ENCODE results near the gene CELSR3. TPM values are rescaled to one million over a fixed set of nuclear protein-coding genes. Genes with fewer than 3 reads are reported as not detected.
A peak's percentile ranks its signal among the peaks of the same experiment; 100 is the strongest.

Gene CELSR3
- total RNA-seq, 1 donor from 2014 or later, result 0.35 TPM

DNA sequence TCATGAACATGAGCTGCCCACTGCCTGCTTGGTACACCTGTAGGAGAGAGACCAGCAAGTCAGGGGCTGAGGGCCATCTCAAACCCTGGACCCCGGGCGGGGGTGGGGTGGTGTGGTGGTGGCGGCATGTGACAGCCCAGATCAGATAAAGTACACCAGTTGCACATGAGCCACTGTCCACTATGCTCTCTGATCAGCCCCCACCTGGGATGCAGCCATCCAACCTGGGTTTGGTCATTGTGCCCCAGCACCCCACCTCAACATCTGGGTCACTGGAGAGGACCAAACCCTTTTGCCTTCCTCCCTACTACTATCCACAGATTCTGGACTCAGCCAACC lies 26.0 kb upstream of the CELSR3 start:
- DNase-seq, result no peak
- no peak for ATAC-seq
- intact Hi-C loops (cut with micrococcal nuclease), result no loop called here

DNA sequence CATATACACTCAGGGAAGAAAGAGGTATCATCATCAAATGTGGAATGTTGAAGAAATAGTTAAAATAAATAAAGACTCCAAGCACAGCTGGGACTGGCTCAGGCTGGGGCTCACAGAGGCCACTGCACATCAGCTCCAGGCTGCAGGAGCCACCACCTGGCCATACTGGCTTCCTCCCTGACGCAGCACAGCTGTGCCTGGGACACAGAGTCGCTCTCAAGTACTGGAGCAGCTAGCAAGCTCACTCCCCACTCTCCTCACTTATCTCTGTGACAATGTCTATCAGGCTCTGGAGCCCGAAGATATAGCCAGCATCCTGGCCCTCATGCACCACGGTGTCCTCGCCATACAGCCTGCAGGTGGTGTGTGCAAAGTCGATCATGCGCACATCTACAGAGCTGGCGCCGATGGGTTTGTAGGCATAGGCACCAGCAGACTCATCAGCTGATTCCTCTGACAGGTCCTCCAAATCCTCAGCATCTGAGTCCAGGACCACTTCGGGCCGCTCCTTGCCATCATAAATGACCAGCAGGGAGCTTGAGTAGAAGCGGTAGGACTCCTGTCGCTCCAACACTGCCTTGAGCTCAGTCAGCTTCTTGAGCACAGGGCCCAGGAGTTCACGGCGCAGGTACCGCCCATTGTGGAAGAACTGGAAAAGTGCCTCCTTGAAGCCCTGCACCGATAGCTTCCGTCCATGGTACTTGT lies 25.5 kb upstream of the CELSR3 start:
- intact Hi-C loops (cut with micrococcal nuclease), result no loop called here
- no peak for DNase-seq
- ATAC-seq, result no peak

DNA sequence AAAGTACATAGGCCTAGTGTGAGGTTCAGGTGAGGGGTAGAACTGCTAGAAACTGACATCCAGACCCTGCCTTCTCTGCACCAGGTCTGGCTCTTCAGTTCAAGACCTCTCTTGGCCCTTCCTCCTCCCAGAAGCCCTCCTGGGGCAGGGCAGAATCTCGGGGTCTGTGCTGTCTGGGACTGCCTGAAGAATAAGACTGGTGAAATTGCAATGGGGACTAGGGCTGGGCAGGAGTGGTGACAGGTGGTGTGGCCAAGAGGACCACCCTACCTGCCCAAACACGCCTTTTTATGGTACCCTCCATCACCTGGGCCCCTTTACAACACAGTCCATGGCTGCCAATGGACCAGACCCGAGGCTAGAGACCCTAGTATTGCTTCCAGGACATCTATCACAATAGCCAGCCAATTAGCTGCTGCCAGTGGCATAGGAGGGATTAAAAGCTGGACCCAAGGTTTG lies 24.6 kb upstream of the CELSR3 start:
- intact Hi-C loops (cut with micrococcal nuclease), result no loop called here
- DNase-seq (no peak), ATAC-seq (no peak)

DNA sequence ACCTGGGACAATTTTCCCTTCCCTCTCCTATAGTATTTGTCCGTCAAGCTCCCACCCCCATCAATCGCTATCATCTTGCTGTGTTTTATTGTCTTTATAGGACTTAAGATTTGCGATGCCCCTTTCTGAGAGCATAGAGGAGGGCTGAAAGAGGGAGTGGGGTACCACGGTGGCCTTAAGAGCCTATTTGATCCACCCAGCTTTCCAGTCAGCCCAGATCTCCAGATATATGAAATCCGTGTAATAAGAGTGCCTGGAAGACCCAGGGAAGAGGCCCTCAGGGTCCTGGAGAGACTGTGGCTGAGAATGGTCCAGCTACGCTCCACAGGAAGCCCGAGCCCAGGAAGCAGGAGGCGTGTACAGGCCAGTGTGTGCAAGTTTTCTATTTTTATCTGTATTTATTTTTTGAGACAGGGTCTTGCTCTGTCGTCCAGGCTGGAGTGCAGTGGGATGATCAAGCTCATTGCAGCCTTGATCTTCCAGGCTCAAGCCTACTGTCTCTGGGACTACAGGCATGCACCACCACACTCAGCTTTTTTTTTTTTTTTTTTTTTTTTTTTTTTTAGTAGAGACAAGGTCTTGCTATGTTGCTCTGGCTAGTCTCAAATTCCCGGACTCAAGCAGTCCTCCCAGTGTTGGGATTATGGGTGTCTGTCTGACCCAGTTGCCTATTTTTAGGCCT lies 24.0 kb upstream of the CELSR3 start:
- ATAC-seq, result no peak

DNA sequence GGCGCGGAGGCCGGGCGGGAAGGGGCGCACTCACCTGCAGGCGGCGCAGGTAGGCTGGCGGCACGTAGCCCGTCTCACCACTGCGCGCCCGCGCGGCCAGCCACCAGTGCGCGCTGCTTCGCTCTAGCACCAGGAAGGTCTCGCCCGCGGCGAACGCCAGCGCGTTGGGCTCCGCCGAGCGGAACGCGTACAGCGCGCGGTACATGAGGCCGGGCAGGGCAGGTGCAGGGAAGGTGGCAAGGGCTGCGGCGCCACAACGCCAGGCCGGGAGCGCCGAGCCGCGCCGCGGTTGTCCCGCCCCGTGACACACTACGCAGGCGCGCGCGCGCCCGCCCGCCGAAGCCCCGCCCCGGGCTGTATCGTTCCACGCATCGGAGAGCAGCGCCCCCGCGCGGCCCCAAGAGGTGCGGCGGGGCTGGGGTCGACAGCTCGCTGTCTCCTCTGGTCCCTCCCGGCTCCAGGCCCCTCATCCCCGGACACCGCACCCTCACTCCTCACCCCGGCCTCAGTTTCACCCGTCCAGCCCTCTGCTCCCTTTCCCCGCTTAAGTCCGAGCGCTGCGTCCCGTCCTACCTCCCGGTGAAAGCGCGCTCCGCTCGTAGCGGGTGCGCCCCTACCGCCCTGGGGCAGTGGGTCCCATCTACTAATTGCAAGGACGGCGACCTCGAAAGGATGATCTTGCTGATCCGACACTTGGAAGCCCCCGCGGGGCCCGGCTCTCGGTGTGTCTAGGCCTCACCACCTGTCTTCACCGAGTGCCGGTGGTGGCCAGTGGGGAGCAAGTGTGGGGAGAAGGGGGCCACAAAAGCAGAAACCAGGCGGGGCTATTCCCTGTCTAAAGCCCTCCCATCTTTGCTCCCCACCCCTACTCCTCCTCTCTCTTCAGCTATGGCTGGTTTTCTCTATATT lies 23.2 kb upstream of the CELSR3 start, which contains the start of gene NCKIPSD:
TSS of gene NCKIPSD (minus strand) at position 313 of the 909 bp plus-strand sequence. CDS start at position 205, 108 bp downstream.
- intact Hi-C loops (cut with micrococcal nuclease), result no loop called here
- ATAC-seq (peak; percentile 92), DNase-seq (peak; percentile 97)

More for the DNA sequence above, 24.0 kb upstream of the CELSR3 start:
- DNase-seq, result no peak
- intact Hi-C loops (cut with micrococcal nuclease), result no loop called here

DNA sequence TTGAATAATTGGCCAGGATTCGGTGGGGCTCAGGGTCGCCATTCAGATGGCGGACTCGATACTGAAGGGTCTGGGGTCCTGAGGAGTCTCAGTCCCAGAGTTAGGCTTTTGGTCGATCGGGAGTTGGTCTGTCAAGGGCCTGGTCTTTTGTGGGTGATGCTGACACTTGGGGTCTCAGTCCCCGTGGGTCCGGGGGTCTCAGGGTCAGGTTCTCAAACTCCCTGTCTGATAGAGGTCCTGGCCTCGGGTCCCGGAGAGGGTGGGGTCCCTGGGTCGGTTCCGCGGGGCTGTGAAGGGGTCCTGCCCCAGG lies 22.6 kb upstream of the CELSR3 start:
- DNase-seq (no peak), ATAC-seq (no peak)
- intact Hi-C loops (cut with micrococcal nuclease), result no loop called here

DNA sequence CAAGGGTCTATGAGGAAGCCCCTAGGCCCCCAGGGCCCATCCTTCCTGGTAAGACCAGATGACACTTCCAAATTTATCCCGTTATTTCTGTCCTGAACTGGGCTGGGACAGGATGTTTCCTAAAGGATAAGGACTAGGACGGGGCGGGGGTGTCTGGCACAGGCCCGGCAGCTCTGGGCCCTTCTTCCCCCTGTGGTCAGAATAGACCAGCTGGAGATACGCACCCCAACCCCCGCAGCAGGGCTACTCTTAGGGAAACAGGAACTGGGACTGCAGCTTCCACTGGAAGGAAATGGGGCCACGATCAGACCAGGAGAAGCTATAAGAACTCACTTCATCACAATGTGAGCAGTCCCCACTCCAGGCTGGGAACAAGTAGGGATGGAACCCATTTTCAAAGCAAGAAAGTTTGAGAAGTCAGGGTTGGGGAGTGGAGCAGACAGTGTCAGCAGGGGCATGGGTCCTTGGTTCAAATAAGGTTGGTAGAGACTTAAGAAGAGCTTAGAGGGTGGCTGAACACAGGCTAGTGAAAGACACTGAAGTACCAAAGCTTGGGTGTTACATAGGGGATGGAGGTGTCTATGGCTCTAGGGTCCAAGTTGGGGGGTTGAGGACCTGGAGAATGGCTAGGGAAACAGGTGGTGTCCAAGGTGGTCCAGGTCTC lies 21.9 kb upstream of the CELSR3 start:
- ATAC-seq (peak; percentile 38), DNase-seq (peak; percentile 75)
- intact Hi-C loops (cut with micrococcal nuclease), result no loop called here

DNA sequence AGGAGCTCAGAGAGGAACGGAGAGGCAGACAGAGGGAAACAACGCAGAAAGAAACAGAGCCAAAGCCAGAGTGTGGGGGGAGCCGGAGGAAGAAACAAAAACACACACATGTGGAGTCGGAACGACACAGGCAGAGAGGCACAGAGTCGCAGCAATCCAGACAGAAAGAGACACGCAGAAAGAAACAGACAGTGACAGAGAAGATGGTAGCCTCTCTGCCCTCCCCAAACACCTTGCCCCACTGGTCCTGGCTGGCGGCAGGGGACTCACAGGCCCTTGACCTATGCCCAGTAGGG lies 21.3 kb upstream of the CELSR3 start:
- intact Hi-C loops (cut with micrococcal nuclease), result no loop called here
- ATAC-seq, result no peak
- no peak for DNase-seq

DNA sequence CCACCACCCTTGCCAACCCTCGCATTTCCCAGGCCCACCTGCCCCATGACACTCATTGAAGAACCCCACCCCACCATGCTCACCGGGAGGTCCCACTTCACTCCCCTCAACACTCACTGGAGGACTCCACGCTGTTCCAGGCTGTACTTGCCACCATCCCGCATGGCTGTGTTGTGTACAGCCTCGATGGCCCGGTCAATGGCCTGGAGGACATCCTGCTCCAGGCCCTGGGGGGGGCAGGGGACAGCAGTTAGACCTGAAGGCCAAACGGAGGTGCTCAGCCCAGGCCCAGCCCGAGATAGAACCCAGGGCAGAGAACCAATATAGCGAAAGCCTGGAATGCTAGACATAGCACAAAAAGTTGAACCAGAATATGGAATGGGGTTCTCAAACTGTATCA lies 20.1 kb upstream of the CELSR3 start:
- ATAC-seq, result no peak
- intact Hi-C loops (cut with micrococcal nuclease), result no loop called here
- DNase-seq, result no peak

DNA sequence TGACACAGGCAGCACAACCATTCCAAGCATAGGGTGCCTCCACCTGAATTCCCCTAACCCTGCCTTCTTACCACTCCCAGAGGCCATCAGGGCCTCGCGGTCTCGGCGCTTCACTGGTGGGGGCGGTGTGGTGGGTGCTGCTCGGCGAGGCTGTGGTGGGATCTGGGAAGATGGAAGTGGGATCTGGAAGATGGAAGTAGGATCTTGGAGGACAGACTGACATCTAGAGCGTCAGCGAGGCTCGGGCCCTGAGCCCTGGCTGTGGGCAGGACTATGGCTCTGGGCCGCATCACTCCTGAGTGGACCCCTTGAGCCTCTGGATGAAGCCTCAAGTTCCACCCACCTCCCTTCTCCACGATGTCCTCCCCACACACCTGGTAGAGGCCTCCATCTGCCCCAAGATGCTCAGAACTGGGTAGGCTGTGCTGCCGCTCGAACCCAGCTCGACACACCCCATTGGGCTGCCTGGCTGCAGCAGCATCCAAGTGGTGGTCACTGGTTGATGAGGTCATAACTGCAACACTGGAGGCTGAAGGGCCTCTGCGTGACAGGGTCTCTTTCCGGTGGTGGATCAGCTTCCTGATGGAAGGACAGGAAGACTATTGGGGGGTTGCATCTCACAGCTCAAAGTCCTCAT lies 19.4 kb upstream of the CELSR3 start:
- intact Hi-C loops (cut with micrococcal nuclease), result no loop called here
- ATAC-seq (no peak), DNase-seq (no peak)

DNA sequence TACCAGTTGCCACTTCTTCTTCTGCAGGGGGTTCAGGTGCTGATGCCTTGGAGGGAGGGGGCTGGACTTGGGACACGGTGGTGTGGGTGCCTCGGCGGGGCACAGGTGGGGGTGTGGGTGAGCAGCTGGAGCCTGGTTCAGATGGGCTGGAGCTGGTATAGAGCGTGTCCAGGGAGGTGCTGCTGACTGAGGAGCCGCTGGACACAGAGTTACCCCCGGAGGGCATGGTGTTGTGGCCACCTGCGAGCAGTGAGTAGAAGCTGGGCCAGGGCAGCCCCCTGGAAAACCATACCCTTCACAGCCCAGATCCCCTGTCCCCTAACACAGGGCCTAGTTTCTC lies 18.8 kb upstream of the CELSR3 start:
- ATAC-seq, result no peak
- no peak for DNase-seq
- intact Hi-C loops (cut with micrococcal nuclease), result no loop called here

DNA sequence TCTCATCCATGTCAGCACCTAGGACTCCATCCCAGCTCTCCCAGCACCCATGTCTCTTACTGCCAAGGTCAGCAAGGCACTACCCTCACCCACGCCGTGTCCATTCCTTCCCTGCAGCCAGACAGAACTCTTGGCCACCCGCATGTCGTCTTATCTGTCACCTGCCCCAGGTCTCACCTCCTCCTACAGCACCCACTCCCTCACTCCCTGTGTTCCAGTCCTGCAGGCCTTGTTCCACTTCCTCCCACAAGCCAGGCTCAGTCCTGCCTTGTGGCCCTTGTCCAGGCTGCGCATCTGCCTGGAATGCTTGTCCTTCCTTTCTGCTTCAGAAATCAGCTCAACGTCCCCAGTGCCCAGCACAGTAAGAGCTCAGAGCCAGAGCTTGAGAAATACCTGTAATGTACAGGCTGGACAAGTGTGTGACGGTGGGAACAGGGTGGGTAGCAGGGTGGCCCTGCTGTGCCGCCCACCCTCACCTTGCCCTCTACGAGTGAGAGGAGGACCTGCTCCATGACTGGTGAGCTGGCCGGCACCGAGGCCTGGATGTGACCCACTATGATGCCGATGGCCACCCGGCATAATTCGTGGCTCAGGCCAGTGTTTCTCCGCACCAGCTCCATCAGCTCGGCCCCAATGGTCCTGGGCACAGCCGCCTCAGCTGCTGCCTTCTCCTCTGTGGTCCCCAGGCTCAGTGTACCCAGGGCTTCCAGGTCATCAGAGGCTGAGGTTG lies 18.3 kb upstream of the CELSR3 start:
- no peak for DNase-seq
- ATAC-seq, result no peak
- intact Hi-C loops (cut with micrococcal nuclease), result no loop called here

DNA sequence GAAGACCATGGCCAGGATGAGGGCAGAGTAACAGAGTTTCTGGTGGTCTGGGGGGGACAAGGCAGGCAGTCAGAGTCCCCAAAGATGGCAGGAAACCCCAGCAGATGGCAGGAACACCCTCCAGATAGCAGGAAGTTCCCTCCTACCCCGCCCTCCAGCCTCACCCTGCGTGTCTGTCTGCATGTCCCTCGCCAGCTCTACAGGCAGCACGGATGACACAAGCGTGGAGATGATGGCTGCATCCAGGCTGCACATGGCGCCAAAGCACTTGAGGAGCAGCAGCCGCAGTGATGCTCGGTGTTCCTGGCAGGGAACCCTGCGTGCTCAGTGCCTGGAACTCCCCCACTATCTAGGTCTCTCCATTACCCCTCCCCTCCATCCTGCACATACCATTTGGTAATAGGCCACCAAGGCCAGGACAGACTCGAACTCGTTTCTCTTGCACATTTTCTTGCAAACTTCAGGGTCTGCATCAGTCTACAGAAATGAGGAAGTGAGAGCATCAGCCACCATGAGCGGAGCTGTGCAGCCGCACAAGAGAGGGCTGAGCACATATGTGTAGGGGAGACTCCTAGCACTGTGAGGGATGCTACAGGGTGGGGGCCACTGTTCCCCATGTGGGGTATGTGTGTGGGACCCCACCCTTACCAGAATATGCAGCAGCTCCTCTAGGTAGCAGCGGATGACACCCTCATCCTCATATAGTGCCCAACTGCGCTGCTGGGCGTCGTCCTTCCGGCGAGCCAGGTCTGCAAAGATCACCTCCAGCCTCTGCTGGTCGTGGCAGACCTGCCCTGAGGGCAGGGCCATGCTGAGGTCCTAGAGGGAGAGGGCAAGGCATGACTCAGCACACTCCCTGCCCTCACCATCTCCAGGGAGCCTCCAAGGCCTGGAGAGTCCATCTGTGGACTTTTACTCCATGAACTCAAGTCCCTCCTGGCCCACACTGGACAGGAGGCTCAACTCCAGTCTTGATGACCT lies 17.0 kb upstream of the CELSR3 start:
- DNase-seq (no peak), ATAC-seq (no peak)
- intact Hi-C loops (cut with micrococcal nuclease), result no loop called here

DNA sequence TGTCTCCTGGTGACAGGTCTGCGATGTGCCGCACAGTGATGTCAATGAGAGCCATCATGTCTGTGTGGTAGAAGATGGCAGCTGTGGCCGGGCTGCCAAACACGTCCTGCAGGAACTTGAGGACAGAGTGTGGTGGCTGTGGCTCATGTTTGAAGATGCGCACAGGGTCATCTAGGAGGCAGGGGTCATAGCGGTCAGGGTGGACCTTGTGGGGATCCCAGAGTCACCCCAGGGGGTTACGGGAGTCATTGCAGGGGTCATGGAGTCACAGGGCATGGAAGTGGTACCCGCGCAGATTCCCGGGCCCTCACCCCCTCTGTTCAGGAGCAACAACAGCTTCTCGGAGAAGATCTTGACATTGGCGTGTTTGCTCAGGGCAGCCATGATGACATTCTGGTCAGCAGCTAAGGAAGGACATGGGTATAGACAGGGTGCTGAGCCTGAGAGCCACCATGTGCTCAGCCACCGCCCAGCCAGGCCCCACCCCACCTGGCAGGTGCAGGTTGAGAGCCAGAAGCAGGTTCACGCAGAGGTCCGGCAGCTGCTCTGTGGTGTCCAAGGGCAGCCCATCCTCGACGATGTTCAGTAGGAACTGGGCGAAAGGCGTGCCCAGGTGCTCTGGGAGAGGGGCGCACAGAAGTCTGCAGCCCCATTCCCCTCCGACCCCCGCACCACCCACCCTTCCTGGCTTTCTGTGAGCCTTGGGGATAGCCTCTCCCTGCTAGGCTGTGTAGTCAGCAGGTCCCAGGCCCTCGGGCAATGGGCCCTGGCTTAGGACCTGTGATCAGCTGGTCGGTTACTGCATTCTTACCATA lies 16.1 kb upstream of the CELSR3 start:
- ATAC-seq, result no peak
- intact Hi-C loops (cut with micrococcal nuclease), result no loop called here

DNA sequence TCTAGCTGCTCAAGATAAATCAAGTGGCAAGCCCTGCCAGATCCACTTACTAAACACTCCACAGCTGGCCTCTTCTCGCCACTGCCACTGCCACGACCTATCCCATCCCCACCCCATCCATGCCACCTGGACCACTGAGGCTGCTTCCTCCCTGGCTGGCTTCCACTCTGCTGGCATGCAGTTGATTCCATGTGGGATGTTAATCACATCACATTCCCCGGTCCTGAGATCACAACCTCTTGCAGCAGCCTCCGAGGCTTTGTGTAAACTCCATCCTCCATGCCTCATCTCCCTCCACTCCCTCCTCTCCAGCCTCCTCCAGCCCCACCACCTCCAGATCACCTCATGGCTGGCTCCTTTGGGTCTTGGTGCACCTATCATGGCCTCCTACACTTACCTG lies 15.4 kb upstream of the CELSR3 start:
- no peak for ATAC-seq
- no peak for DNase-seq
- intact Hi-C loops (cut with micrococcal nuclease), result no loop called here

More for the DNA sequence above, 16.1 kb upstream of the CELSR3 start:
- DNase-seq, result no peak

DNA sequence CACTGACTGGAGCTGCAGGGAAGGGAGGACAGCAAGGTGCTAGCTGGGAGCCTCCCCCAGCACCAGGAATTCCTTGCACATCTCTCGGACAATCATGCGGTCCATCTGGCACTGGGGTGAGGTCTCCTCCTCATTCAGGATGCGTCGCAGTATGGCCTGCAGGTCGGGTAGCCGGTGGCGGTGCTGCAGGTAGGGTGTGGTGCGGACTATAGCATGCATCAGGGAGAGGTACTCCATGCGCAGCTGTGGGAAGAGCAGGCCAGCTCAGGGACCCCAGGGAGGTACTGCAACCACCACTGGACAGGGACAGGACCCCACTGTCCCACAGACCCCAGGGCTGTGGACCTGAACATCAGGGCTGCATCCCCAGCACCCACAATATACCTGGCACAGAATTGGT lies 11.8 kb upstream of the CELSR3 start:
- no peak for ATAC-seq
- no peak for DNase-seq
- intact Hi-C loops (cut with micrococcal nuclease), result no loop called here

DNA sequence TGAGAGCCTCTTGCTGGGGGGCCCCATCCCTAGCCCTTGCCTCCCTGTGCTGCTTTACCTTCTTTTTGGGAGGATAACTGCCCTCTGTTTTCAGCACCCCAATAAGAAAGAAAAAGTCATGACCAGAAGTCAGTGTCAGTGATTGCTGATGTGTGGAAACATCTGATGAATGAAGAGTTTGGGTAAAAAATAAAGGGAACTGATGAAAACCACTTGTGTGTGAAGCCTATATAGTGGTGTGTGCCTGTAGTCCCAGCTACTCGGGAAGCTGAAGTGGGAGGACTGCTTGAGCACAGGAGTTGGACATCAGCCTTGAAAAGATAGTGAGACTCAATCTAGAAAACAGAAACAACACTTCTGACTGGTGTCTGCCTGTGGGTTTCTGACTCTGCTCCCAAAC lies 9.8 kb upstream of the CELSR3 start:
- DNase-seq, result no peak
- intact Hi-C loops (cut with micrococcal nuclease), result no loop called here
- ATAC-seq, result no peak

Measured in left ventricle myocardium superior (tissue), 1 donor.